ENCODE results near the gene MMP23B. TPM values are rescaled to one million over a fixed set of nuclear protein-coding genes. Genes with fewer than 3 reads are reported as not detected.

Gene MMP23B
- total and polyA plus RNA-seq, 2 experiments from 2014 or later: 73.4 to 136 TPM

DNA sequence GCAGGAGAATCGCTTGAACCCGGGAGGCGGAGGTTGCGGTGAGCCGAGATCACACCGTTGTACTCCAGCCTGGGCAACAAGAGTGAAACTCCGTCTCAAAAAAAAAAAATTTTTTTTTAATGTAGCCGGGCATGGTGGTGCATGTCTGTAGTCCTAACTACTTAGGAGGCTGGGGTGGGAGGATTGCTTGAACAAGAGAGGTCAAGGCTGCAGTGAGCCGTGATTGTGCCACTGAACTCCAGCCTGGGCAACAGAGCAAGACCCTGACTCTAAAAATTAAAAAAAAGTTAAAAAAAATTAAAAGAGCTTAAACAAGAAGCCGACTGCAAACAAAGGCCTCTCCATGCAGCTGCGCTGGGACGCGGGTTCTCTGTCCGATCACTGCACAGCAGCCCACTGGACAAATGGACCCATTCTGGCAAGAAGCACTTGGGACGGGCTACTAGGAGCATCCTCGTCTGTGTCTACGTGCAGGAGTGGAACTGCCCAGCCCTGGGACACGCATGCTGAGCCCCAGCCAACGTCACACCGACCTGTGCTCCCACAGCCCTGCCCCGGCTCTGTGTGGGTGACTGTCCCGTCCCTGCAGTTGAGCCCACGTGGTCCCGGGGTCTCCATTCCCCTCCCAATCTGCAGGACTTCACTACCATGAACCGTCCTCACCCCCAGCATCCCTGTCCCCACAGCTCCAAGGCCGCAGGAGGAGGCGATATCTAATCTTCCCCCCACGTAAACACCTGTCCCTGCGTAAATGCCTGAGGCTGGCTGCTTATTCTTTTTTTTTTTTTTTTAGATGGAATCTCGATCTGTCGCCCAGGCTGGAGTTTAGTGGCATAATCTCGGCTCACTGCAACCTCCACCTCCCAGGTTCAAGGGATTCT lies 48.3 kb downstream of the MMP23B start:
- Histone ChIP-seq H3K79me2 (peaks cover 76% of the 10 kb centered on the region), H3K27me3 (no peaks in the 10 kb centered on the region), H3K9me2 (replicated peaks; ENCODE audit: insufficient read depth) (no peaks in the 10 kb centered on the region), H3K4me3 (no peak overlapping the region), H2AFZ (no peak overlapping the region), H3K4me2 (no peak overlapping the region), H3K36me3 (replicated peaks; ENCODE audit: insufficient read depth, low read depth) (no peaks in the 10 kb centered on the region), H3K4me1 (ENCODE audit: insufficient read depth) (peaks cover 2% of the 10 kb centered on the region), H3K9me3 (ENCODE audit: low read depth) (no peaks in the 10 kb centered on the region), H3K27ac (peak overlapping the region; percentile 91), H4K20me1 (ENCODE audit: insufficient read depth, poor library complexity, severe bottlenecking) (peaks cover 34% of the 10 kb centered on the region)
- 91% methylated on average over 32 of the region's 32 CpGs for WGBS (ENCODE audit: low lambda C conversion rate, missing lambda C conversion rate)
- DNase-seq (ENCODE audit: low spot score): no peak
- TF ChIP-seq CTCF (IDR thresholded peaks at IDR 0.05; ENCODE audit: poor library complexity) (no peak), EZH2phosphoT487 (IDR thresholded peaks at IDR 0.05; ENCODE audit: low read depth, severe bottlenecking, unreplicated experiment) (no peak), EZH2 (IDR thresholded peaks at IDR 0.05; ENCODE audit: borderline replicate concordance) (no peak)

- peak; percentile 71 for DNase-seq (ENCODE audit: low spot score)
- H3K4me2 ChIP-seq: peak overlapping the region; percentile 40
- H3K36me3 ChIP-seq (replicated peaks; ENCODE audit: insufficient read depth, low read depth): no peaks in the 10 kb centered on the region
- no peak overlapping the region for H3K4me3 ChIP-seq
- WGBS (ENCODE audit: low lambda C conversion rate, missing lambda C conversion rate): 72% methylated on average over 11 of the region's 11 CpGs
- H3K27me3 ChIP-seq: no peaks in the 10 kb centered on the region
- H3K4me1 ChIP-seq (ENCODE audit: insufficient read depth): peaks cover 2% of the 10 kb centered on the region
- peaks cover 83% of the 10 kb centered on the region for H3K79me2 ChIP-seq
- H3K27ac ChIP-seq: peak overlapping the region; percentile 91
- H4K20me1 ChIP-seq (ENCODE audit: insufficient read depth, poor library complexity, severe bottlenecking): peaks cover 34% of the 10 kb centered on the region
- no peak overlapping the region for H2AFZ ChIP-seq
- H3K9me2 ChIP-seq (replicated peaks; ENCODE audit: insufficient read depth): no peaks in the 10 kb centered on the region
- no peak for TF ChIP-seq EZH2 (IDR thresholded peaks at IDR 0.05; ENCODE audit: borderline replicate concordance)
- no peak for TF ChIP-seq CTCF (IDR thresholded peaks at IDR 0.05; ENCODE audit: poor library complexity)
- H3K9me3 ChIP-seq (ENCODE audit: low read depth): no peaks in the 10 kb centered on the region
Observed at GRCh38 chr1:1680912-1681273, 48.9 kb downstream of the MMP23B start.

GRCh38 chr1:1683104-1683905 lies 51.3 kb downstream of the MMP23B start:
- no peak for TF ChIP-seq EZH2 (IDR thresholded peaks at IDR 0.05; ENCODE audit: borderline replicate concordance)
- no peak for TF ChIP-seq CTCF (IDR thresholded peaks at IDR 0.05; ENCODE audit: poor library complexity)
- no peak for TF ChIP-seq EZH2phosphoT487 (IDR thresholded peaks at IDR 0.05; ENCODE audit: low read depth, severe bottlenecking, unreplicated experiment)
- Histone ChIP-seq H4K20me1 (ENCODE audit: insufficient read depth, poor library complexity, severe bottlenecking) (peaks cover 33% of the 10 kb centered on the region), H3K9me3 (ENCODE audit: low read depth) (no peaks in the 10 kb centered on the region), H3K4me2 (no peak overlapping the region), H3K36me3 (replicated peaks; ENCODE audit: insufficient read depth, low read depth) (no peaks in the 10 kb centered on the region), H2AFZ (no peak overlapping the region), H3K4me1 (ENCODE audit: insufficient read depth) (peaks cover 7% of the 10 kb centered on the region), H3K27me3 (no peaks in the 10 kb centered on the region), H3K27ac (peak overlapping the region; percentile 27), H3K79me2 (peaks cover 94% of the 10 kb centered on the region), H3K9me2 (replicated peaks; ENCODE audit: insufficient read depth) (no peaks in the 10 kb centered on the region), H3K4me3 (no peak overlapping the region)
- 75% methylated on average over 23 of the region's 26 CpGs for WGBS (ENCODE audit: low lambda C conversion rate, missing lambda C conversion rate)
- peak; percentile 21 for DNase-seq (ENCODE audit: low spot score)

Other genes with a start within 250 kb of the MMP23B start
- 151 and 166 TPM in 2 replicates for gene CCNL2, start 232.8 kb upstream of the MMP23B start, total RNA-seq
- gene CCNL2, start 232.8 kb upstream of the MMP23B start, polyA plus RNA-seq: 284 and 364 TPM in 2 replicates
- gene MRPL20, start 224.9 kb upstream of the MMP23B start, total RNA-seq: 107 and 115 TPM in 2 replicates
- gene MRPL20, start 224.9 kb upstream of the MMP23B start, polyA plus RNA-seq: 176 and 193 TPM in 2 replicates
- 2.1 and 6.5 TPM in 2 replicates for gene ANKRD65, start 210.9 kb upstream of the MMP23B start, total RNA-seq
- gene ANKRD65, start 210.9 kb upstream of the MMP23B start, polyA plus RNA-seq: 5.5 and 7.3 TPM in 2 replicates
- 37.7 and 38.1 TPM in 2 replicates for gene VWA1, start 196.5 kb upstream of the MMP23B start, total RNA-seq
- 114 and 131 TPM in 2 replicates for gene VWA1, start 196.5 kb upstream of the MMP23B start, polyA plus RNA-seq
- 0.10 TPM in 1 of 2 replicates, not detected in the other for gene ATAD3C, start 182.5 kb upstream of the MMP23B start, total RNA-seq
- gene ATAD3C, start 182.5 kb upstream of the MMP23B start, polyA plus RNA-seq: 0.99 and 1.2 TPM in 2 replicates
- gene ATAD3B, start 160.4 kb upstream of the MMP23B start, total RNA-seq: 11.4 and 13.4 TPM in 2 replicates
- 33.2 and 40.5 TPM in 2 replicates for gene ATAD3B, start 160.4 kb upstream of the MMP23B start, polyA plus RNA-seq
- gene ATAD3A, start 120.0 kb upstream of the MMP23B start, total RNA-seq: 15.5 and 16.7 TPM in 2 replicates
- 46.7 and 49.4 TPM in 2 replicates for gene ATAD3A, start 120.0 kb upstream of the MMP23B start, polyA plus RNA-seq
- 4.3 and 6.2 TPM in 2 replicates for gene TMEM240, start 91.5 kb upstream of the MMP23B start, total RNA-seq
- gene TMEM240, start 91.5 kb upstream of the MMP23B start, polyA plus RNA-seq: 2.1 and 2.6 TPM in 2 replicates
- gene SSU72, start 57.3 kb upstream of the MMP23B start, total RNA-seq: 75.7 and 85.0 TPM in 2 replicates
- gene SSU72, start 57.3 kb upstream of the MMP23B start, polyA plus RNA-seq: 192 and 203 TPM in 2 replicates
- 0.96 and 2.1 TPM in 2 replicates for gene FNDC10, start 32.0 kb upstream of the MMP23B start, total RNA-seq
- 6.0 and 8.8 TPM in 2 replicates for gene FNDC10, start 32.0 kb upstream of the MMP23B start, polyA plus RNA-seq
- 34.8 and 47.5 TPM in 2 replicates for gene MIB2, start 16.7 kb upstream of the MMP23B start, total RNA-seq
- 75.3 and 121 TPM in 2 replicates for gene MIB2, start 16.7 kb upstream of the MMP23B start, polyA plus RNA-seq
- gene CDK11B, start 26.8 kb downstream of the MMP23B start, total RNA-seq: 7.5 and 10.1 TPM in 2 replicates
- gene CDK11B, start 26.8 kb downstream of the MMP23B start, polyA plus RNA-seq: 15.3 and 21.3 TPM in 2 replicates
- 46.7 and 48.2 TPM in 2 replicates for gene SLC35E2B, start 60.6 kb downstream of the MMP23B start, total RNA-seq
- gene SLC35E2B, start 60.6 kb downstream of the MMP23B start, polyA plus RNA-seq: 27.5 and 29.2 TPM in 2 replicates
- gene CDK11A, start 92.2 kb downstream of the MMP23B start, total RNA-seq: 9.2 and 19.5 TPM in 2 replicates
- gene CDK11A, start 92.2 kb downstream of the MMP23B start, polyA plus RNA-seq: 30.9 and 41.6 TPM in 2 replicates
- gene NADK, start 146.3 kb downstream of the MMP23B start, total RNA-seq: 46.9 and 67.5 TPM in 2 replicates
- 57.3 and 68.2 TPM in 2 replicates for gene NADK, start 146.3 kb downstream of the MMP23B start, polyA plus RNA-seq